Tongue (tissue), 2 donors: ENCODE data around the gene RNF224. TPM values are rescaled to one million over a fixed set of nuclear protein-coding genes. Genes with fewer than 3 reads are reported as not detected.

ENCODE experiments used
- DNase-seq: peaks from one replicate; pipeline ENCODE4 v3.0.0-alpha.2; 2015
- total RNA-seq: library from RNA; depleted of rRNA; stranded (reverse); fragments of >200 nt; gene quantifications from one replicate; pipeline ENCODE4 v1.2.3, GENCODE V29; 2014

RNF224 gene
- total RNA-seq, 1 donor from 2014 or later, result not detected

DNA sequence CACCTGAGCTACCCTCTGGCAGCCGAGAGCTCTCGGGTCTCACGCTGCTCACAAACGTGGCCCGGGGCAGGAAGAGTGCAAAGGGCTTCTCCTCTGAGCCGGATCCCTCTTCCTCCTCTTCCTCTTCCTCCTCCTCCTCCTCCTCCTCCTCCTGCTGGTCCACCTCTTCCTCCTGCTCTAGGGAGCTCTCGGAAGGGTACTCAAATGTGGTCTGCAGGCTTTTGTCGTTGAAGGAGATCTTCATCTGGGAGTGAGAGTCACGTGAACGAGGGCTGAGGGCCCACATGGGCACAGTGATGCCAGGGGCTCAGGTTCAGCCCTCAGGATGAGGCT is 34.9 kb upstream of the RNF224 start:
- DNase-seq, result no peak

DNA sequence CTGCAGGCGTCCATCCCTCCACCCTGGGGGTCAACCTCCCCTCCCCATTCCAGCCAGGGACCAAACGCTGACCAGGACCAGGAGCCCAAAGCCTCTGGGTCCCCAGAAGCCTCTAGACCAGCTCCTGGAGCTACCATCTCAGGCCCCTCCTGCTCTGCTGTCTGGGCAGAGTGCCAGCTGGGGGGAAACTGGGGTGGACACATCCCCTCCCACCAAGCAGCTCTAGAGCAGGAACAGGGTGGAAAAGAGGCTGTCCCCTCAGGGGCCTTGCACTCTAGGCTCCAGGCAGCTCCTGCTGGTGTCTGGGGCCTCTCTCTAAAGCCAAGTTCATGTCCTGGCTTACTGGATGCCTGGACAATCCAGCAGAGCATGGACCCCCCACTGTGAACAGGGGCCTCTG is 34.4 kb upstream of the RNF224 start:
- DNase-seq, result no peak

DNA sequence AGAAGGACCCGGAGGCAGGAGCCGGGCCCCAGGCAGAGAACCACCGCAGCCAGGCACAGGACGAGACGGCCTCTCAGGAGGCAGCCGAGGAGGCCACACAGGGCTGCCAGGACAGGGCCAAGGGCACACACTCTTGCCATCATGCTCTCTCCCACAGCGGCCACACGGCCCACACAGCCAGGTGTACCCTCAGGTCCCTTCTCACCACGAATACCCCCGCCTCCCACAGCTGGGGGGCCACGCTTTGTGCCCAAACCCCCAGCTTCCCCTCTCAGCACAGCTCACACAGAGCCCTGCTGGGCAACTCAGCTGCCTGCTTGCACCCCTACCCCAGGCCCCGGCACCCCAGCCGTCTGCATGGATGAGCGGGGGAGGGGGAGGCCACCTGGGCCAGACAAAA is 33.5 kb upstream of the RNF224 start:
- no peak for DNase-seq

DNA sequence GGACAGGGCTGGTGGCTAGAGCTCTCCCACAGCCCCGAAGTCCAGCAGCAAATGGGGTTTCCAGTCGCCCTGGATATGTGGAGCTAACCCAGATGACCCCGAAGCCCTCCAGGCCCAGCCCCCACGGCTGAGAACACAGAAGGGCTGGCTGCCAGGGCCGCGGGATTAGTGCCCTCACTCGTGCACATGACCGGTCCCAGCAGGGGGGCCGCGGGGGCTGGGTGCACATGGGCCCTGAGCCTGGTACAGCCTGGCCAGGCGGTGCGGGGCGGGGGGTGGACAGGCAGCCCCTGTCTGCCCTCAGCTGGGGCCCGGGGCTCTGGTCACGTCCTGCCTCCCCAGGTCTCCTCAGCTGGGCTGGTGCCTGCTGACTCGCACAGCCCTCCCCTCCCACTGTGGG is 32.9 kb upstream of the RNF224 start:
- no peak for DNase-seq

DNA sequence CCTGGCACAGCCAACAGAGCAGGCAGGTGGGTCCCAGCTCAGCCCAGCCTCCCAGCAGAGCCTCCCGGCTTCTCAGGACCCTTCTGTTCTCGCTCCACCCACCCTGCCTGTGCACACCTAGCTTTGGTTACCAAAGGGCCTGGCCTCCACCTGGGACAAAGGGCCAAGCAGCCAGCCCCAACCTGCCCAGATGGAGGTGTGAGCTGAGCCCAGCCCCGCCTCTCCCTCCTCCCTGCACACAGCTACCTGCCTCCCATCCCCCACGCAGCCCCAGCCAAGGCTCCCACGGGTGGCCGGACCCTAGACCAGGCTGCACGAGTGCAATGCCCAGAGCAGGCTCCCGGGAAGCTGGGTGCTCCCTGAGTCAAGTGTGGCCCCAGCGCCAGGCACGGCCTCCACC is 32.4 kb upstream of the RNF224 start:
- DNase-seq, result no peak

DNA sequence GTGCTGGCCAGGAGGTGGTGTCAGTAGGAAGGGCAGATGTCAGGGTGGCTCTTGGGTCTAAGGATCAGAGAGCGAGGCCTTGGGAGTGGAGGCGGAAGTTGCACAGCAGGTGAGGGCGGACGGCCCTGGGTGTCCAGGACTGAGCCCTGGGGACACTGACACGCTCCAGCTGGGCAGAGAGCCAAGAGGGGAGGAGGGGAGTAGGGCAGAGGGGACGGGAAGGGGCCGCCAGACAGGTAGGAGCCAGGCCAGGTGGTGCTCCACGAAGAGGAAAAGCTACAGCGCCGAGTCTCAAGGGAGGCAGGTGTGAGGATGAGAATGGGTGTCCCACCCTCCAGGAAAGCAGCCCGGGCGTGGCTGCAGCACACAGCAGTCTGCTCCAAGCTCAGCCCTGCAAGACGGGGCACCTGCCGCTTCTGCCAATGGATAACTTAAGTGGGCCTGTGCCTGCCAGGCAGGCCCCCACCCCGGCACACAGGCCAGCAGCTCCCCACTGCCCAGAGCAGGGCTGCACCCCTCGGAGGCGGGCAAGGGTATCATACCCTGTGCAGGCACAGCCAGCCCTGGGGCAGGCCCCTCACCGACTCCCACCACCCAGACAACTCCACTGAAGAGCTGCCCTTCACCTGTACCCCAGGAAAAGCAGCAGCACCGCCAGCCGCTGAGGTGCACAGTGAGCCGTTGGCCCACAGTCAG is 31.6 kb upstream of the RNF224 start:
- no peak for DNase-seq

DNA sequence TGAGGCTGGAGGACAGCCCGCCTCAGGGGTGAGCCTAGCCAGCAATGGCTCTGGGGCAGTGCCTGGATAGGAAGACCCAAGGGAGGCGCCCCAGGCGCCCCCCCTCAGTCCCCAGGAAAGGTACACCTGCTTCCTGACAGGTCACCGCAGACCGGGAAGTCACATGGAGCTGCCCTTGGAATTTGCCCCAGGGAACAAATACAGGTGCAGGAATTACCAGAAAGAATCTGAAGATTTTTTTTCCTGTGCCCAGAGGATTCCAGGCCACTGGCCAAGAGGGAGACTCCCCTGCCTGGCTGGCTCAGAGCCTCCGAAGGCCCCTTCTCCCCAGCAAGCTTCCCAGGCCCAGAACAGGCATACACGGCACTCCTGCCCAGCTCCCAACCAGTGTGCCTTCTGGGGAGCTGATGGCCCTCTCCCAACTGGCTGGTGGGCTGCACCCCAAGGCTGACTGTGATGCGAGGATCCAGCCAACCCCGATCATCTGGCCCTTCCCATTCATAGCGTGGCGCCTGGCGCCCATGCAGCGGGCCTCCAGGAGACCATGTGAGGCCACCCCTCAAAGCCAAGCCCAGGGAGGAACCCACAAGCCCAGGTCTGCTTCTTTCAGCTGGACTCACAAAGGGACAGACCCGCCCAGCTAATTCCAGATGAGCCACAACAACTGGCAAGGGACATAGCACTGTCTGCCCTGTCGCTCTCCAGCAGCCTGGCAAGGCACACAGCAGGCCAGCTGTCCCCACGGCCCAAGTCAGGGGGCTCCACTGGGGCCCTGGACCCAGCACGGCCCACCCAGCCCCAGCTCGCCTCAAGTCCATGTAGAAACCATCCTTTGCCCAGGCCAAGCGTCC is 29.0 kb upstream of the RNF224 start:
- no peak for DNase-seq

DNA sequence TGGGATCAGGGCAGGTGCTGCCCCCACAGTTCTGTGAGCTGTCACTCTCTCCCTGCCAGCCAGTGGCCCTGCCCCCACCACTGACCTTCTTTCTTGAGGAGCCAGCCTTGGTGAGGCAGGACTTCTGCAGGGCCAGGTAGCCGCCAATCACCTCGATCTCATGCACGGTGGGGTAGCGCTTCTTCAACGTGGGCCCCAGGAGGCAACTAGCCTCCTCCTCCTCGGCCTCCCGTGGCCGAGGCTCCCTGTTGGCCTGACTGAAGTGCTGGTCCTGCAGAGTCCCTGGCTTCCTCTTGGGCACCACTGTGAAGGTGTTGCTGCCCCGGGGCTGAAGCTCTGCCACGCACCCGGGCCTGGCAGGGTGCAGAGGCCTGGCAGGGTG is 28.4 kb upstream of the RNF224 start:
- DNase-seq, result no peak

DNA sequence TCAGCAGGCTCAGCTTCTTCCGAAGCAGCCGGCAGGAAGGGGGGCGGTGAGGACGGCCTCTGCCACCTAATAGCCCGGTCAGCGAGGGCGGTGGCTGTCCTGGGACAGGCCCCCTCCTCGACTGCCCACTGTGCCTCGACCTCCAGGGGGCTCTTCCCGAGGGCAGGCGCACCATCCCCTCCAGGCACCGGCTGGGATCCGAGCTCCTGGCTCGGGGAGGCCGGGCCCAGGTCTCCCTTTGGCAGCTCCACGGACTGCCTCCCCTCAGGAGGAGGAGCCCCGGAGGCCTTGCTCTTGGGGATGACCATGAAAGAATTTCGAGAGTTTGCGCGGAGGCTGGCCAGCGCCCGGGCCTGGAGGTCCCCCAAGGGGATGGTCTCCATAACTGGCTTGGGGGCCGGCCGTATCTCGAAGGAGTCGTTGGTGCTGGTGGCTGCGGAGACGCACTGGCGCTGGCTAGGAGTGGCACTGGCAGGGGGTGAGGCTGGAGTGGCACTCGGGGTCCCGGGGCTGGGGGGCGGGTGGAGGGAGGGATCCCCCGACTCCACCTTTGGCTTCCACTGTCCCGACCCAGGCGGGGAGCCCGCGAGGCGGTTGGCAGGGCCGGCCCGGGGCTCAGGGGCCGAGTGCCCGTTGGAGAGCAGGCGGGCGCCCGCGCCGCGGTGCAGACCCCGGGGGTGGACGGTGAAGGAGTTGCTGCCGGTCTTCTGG is 27.7 kb upstream of the RNF224 start:
- DNase-seq, result no peak

DNA sequence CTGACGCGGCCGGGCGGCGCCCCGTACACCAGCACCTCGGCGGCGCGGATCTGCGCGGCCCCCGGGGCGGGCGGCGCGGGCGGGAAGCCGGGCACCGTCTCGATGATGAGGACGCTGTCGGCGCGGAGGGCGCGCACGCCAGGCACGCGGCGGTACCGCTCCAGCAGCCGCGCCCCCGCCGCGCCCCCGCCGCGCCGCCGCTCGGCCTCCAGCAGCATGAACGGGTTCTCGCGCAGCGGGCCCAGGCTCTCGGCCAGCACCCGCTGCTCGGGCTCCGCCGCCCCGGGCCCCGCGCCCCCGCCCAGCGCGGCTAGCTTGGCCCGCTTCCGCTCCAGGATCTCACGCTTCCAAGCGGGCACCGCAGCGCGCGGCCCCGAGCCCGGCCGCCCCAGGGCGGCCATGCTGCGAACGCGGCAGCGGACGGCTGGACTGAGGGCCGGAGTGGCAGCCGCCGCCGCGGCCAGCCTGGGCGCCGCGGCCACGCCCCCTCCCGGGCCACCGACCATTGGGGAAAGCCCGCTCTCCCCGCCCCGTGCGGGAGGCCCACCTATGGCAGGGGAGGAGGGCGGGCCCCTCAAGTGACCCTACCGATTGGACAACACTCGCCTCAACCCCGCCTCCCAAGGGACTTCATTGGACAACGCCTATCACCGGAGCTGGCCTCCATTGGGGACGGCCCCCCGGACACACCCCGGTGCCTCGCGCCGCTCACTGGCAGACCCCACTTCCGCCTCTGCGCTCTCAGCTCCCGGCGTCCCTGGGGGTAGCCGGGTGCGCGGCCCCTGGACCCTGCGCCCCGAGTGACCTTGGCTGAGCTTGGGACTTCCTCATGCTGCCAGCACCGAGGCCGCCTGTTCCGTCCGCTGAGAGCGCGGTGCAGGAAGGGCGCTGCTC is 26.7 kb upstream of the RNF224 start, which contains the start of gene TPRN:
Gene TPRN (minus strand): TSS at position 431 of the 894 bp plus-strand sequence. CDS start 30 bp downstream, at position 401.
- peak; percentile 100 for DNase-seq

DNA sequence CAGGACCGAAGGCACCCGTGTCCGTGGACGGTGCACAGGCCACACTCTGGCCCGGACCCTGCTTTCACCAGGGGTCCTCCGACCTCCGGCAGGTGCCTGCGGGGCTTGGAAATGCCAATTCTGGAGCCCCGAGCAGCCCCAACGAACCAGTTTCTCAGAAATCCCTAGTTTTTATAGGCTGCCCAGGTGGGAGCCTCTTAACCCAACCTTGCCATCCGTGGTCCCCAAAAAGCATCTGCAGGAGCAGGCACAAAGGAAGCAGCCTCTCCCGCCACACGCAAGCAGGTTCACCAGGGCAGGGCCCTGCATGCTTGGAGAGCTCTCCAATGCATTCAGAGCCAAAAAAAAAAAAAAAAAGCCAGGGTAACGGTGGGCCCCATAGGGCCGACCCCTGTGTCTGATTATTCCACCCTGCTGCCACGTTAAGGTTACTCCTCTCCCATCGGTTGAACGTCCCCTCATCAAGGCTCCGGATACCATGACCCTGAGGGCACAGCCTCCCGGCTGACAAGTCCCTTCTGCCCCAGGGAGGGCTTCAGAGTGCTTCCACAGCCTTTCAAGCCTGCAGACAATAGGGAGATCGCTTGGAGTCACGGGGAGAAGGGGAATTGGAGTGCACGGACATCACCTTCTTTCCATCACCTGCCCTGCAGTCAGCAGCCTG is 26.0 kb upstream of the RNF224 start:
- DNase-seq, result no peak

DNA sequence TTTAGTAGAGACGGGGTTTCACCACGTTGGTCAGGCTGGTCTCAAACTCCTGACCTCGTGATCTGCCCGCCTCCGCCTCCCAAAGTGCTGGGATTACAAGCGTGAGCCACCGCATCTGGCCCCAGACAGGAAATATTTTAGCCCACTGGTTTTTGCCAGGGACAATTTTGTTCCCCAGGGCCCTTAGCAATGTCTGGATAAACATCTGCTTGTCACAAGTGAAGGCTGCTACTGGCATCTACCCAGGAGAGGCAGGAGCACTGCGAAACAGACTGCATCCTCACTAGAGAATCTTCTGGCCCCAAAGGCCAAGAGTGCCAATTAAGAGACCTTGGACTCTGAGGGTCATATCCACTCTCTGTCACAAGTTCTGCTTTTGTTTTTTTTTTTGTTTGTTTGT is 24.3 kb upstream of the RNF224 start:
- DNase-seq, result no peak

DNA sequence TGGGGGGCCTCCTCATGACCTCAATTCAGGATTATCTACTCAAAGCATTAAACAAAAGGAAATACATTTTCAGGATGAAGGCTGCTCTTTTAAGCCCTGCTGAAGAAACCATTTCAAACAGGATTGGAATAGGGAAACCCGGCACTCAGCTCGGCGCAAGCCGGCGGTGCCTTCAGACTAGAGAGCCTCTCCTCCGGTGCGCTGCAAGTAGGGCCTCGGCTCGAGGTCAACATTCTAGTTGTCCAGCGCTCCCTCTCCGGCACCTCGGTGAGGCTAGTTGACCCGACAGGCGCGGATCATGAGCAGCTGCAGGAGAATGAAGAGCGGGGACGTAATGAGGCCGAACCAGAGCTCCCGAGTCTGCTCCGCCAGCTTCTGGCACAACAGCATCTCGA is 22.6 kb upstream of the RNF224 start:
- no peak for DNase-seq

DNA sequence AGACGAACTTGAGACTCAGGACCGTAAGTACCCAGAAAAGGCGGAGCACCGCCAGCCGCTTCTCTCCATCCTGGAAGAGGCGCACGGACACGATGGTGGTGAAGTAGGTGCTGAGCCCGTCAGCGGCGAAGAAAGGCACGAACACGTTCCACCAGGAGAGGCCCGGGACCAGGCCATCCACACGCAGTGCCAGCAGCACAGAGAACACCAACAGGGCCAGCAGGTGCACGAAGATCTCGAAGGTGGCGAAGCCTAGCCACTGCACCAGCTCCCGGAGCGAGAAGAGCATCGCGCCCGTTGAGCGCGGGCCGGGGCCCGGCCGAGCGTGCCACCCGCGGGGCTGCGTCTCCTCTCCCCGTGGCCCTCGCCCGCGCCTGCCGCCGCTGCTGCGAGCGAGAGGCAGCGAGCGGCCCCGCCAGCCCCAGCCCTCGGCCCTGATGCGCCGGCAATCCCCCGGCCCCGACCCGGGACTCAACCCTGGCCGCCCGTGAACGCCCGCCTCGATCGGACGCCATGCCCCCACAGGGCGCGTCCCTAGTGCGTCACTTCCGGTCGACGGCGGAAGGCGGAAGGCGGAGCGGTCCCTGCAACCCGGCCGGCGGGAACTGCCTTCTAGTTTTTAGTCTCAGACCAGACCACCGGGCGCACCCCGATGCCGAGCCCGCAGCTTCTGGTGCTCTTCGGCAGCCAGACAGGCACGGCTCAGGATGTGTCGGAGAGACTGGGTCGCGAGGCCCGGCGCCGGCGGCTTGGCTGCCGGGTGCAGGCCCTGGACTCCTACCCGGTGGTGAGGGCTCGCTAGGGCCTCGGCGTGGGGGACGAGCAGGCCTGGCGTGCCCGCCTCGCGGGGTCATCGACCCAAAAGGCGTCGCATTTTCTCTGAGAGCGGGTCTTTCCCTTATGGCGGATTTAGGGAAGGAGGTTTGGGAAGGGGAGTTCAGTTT is 21.9 kb upstream of the RNF224 start, which contains the start of the genes NDOR1 and TMEM203:
Gene NDOR1 (plus strand): TSS at position 575 of the 944 bp plus-strand sequence. CDS start 78 bp downstream, at position 653.
Gene TMEM203 (minus strand): TSS at position 523 of the 944 bp plus-strand sequence. CDS start 234 bp downstream, at position 289.
- DNase-seq, result peak; percentile 95

DNA sequence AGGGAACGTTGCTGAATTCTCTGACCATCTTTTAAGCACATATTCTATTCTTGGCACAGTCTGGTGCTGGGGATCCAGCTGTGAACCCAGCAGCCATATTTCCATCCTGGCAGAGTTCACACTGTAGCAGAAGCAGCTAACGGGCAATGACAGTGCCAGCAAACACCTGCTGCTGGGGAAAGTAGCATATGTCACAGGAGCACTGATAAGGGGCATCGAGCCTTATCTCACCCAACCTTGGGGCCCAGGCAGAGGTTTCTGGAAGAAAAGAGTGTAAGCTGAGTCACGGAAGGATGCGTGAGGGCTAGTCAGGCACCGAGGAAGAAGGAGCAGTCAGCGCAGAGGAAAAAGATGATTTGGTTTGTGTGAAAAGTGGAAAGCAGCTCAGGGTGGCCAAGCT is 20.7 kb upstream of the RNF224 start:
- no peak for DNase-seq

DNA sequence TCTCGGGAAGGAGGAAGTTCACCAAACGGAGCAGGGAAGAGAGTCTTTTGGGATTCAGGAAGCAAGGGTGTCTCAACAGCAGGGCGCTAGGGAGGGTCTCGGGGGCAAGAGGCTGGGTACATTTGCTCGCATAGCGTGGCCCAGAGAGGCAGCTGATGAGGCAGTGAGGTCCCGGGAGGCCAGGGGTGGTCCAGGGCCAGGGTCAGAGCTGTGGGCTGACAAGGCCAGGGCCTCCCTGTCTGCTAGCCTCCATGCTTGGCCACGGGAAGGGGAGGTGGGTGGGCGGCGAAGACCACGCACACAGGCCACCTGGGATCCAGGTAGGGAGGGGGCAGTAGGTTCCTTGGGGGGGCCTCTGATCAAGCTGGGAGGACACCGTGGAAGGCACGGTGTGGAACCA is 15.8 kb upstream of the RNF224 start:
- DNase-seq, result no peak

DNA sequence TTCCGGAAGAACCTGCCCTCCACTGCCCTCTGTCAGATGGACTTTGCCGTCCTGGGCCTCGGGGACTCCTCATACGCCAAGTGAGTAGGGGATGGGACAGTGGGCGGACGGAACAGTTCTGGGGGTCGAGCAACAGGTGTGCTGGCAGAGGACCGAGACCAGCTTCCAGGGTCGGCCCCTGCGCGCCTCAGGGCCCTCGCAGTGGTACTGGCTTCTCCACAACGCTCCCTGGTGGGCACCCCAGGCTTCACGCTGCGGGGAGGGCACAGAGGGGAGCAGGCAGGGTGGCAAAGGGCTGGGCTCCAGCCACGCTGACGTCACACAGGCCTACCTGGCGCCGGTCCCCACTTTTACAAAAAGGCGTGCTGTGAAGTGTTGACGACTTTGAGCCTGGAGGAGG is 14.8 kb upstream of the RNF224 start:
- DNase-seq, result no peak

DNA sequence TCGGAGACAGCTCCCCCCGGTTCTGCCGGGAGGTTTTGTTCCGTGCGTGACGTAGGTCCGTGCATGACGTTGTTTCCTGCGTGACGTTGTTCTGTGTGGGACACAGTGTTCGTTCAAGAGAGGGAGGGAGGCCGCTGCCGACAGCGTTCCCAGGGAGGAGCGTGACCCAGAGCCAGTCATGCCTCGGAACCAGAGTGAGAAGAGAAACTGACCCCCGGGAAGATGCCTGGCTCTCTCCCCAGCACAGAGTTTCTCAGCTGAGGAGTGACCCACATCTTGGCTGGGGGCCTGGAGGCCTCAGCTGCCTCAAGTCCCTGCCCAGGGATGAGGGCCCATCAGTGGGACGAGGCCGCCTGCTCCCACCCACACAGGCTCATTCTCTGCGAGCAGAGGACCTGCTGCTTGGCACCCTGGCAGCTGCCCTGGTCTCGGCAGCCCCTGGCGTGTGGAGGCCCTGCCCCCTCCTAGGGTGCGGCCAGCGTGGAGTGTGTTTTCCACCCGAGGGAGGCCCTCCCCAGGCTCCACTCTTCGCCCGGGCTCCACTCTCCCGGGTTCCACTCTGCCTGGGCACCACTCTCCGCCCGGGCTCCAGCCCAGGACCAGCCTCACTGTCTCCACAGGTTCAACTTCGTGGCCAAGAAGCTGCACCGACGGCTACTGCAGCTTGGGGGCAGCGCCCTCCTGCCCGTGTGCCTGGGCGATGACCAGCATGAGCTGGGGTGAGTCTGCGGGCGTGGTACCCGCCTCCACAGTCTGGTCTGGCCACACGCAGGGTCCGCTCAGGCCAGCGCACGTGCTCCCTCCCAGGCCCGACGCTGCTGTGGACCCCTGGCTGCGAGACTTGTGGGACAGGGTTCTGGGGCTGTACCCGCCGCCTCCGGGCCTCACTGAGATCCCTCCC is 13.9 kb upstream of the RNF224 start:
- no peak for DNase-seq

DNA sequence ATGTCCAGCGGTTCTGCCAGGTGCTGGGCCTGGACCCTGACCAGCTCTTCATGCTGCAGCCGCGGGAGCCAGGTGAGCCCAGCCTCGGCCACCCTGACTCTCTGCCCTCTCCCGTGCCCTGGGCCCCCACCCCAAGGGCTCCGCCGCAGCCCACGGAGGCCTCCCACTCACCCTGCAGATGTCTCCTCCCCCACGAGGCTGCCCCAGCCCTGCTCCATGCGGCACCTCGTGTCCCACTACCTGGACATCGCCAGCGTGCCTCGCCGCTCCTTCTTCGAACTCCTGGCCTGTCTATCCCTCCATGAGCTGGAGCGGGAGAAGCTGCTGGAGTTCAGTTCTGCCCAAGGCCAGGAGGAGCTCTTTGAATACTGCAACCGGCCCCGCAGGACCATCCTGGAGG is 12.7 kb upstream of the RNF224 start:
- no peak for DNase-seq
